Stimulated activated CD8-positive, alpha-beta memory T cell treated with anti-CD3 and anti-CD28 coated beads, Interleukin-15, amount 100 ng/mL, for 24 hours (primary cell): ENCODE data around the gene NUBPL.
"Not testable (repeated sequence)": the region's sequence is repeated elsewhere in the genome, so short reads cannot be mapped to it uniquely, and the experiment has no call there.

Experiments used
- DNase-seq: peaks from one replicate; pipeline ENCODE4 v3.0.0-alpha.2; 2020; ENCODE audit warnings: low read depth

Gene NUBPL

GRCh38 chr14:31880935-31881334 is 319.7 kb downstream of the NUBPL start:
- no peak for DNase-seq

- no peak for DNase-seq
Measured at GRCh38 chr14:31881531-31882310, 320.5 kb downstream of the NUBPL start.

- DNase-seq = no peak
Measured at GRCh38 chr14:31884238-31884637, 323.0 kb downstream of the NUBPL start.

- no peak for DNase-seq
Measured at GRCh38 chr14:31884776-31885379, 323.7 kb downstream of the NUBPL start.

- no peak for DNase-seq
Measured at GRCh38 chr14:31886156-31886835, 325.1 kb downstream of the NUBPL start.

GRCh38 chr14:31887929-31888580 is 326.9 kb downstream of the NUBPL start:
- DNase-seq = no peak

- DNase-seq = no peak
Measured at GRCh38 chr14:31889297-31889696, 328.1 kb downstream of the NUBPL start.

GRCh38 chr14:31890202-31890601 is 329.0 kb downstream of the NUBPL start:
- DNase-seq = not testable (repeated sequence)

GRCh38 chr14:31893221-31893757 is 332.1 kb downstream of the NUBPL start:
- DNase-seq = no peak

GRCh38 chr14:31894351-31894750 is 333.1 kb downstream of the NUBPL start:
- DNase-seq = no peak

GRCh38 chr14:31895206-31895605 is 334.0 kb downstream of the NUBPL start:
- no peak for DNase-seq

- DNase-seq = no peak
Measured at GRCh38 chr14:31895646-31896045, 334.4 kb downstream of the NUBPL start.

GRCh38 chr14:31897581-31898186 is 336.5 kb downstream of the NUBPL start:
- DNase-seq = no peak

GRCh38 chr14:31898838-31899528 is 337.8 kb downstream of the NUBPL start:
- no peak for DNase-seq

GRCh38 chr14:31902002-31902401 is 340.8 kb downstream of the NUBPL start:
- DNase-seq = no peak

GRCh38 chr14:31902945-31903646 is 341.9 kb downstream of the NUBPL start:
- no peak for DNase-seq

- DNase-seq = no peak
Measured at GRCh38 chr14:31909977-31910376, 348.8 kb downstream of the NUBPL start.
